GM21529 (cell line): Measurements from ENCODE around the gene ACOT4.
"Not testable (repeated sequence)": the region's sequence is repeated elsewhere in the genome, so short reads cannot be mapped to it uniquely, and the experiment has no call there.

Source experiments
- ATAC-seq: cut with Tn5 transposase; IDR thresholded peaks from one replicate; pipeline ENCODE4 v1.9.1; 2021; ENCODE audit not compliant: unreplicated experiment

Gene ACOT4

GRCh38 chr14:73591690-73592449 lies at the start of gene ACOT4:
Gene ACOT4, plus strand, starts transcription at chr14:73591873. Its CDS starts 87 bp downstream, at chr14:73591960.
- ATAC-seq = peak; percentile 55

- ATAC-seq = not testable (repeated sequence)
These were observed 48.7 kb upstream of the ACOT4 start for GRCh38 chr14:73542961-73543360.

- ATAC-seq = not testable (repeated sequence)
These were observed 46.3 kb upstream of the ACOT4 start for GRCh38 chr14:73545353-73545752.

GRCh38 chr14:73549097-73549496 lies 42.6 kb upstream of the ACOT4 start:
- ATAC-seq = not testable (repeated sequence)

- ATAC-seq = not testable (repeated sequence)
These were observed 41.7 kb upstream of the ACOT4 start for GRCh38 chr14:73549889-73550524.

- ATAC-seq = no peak
These were observed 37.8 kb upstream of the ACOT4 start for GRCh38 chr14:73553845-73554244.

GRCh38 chr14:73557201-73557600 lies 34.5 kb upstream of the ACOT4 start:
- not testable (repeated sequence) for ATAC-seq

- ATAC-seq = not testable (repeated sequence)
These were observed 33.4 kb upstream of the ACOT4 start for GRCh38 chr14:73558238-73558637.

GRCh38 chr14:73562256-73562655 lies 29.4 kb upstream of the ACOT4 start:
- ATAC-seq = not testable (repeated sequence)

GRCh38 chr14:73562696-73563095 lies 29.0 kb upstream of the ACOT4 start:
- not testable (repeated sequence) for ATAC-seq

- not testable (repeated sequence) for ATAC-seq
These were observed 25.2 kb upstream of the ACOT4 start for GRCh38 chr14:73566431-73566830.

- ATAC-seq = not testable (repeated sequence)
These were observed 24.7 kb upstream of the ACOT4 start for GRCh38 chr14:73566935-73567334.

GRCh38 chr14:73567358-73567757 lies 24.3 kb upstream of the ACOT4 start:
- ATAC-seq = no peak

GRCh38 chr14:73567951-73568885 lies 23.5 kb upstream of the ACOT4 start:
- ATAC-seq = no peak

- not testable (repeated sequence) for ATAC-seq
These were observed 22.8 kb upstream of the ACOT4 start for GRCh38 chr14:73568886-73569184.

- ATAC-seq = peak; percentile 64
These were observed 22.3 kb upstream of the ACOT4 start, which contains the start of gene ACOT2 for GRCh38 chr14:73569185-73569958. Gene ACOT2, plus strand, starts transcription at chr14:73569213. Its CDS starts 28 bp downstream, at chr14:73569241.

- peak; percentile 41 for ATAC-seq
These were observed 20.8 kb upstream of the ACOT4 start for GRCh38 chr14:73570913-73571312.

- ATAC-seq = not testable (repeated sequence)
These were observed 18.6 kb upstream of the ACOT4 start for GRCh38 chr14:73573034-73573433.

GRCh38 chr14:73573740-73574139 lies 17.9 kb upstream of the ACOT4 start:
- not testable (repeated sequence) for ATAC-seq

- not testable (repeated sequence) for ATAC-seq
These were observed 17.4 kb upstream of the ACOT4 start for GRCh38 chr14:73574251-73574650.
